HepG2 (cell line): Measurements from ENCODE around the gene NHERF2. TPM values are rescaled to one million over a fixed set of nuclear protein-coding genes. Genes with fewer than 3 reads are reported as not detected.

Experiments
- ATAC-seq: fragments of 200-7000 bp; cut with Tn5 transposase; 3 replicates; pipeline ENCODE4 v1.9.1; 2020; ENCODE audit warnings: mild to moderate bottlenecking, moderate library complexity
- BruUV-seq: library from RNA; stranded (reverse); fragments of 400-500 nt; replicated peaks from 2 replicates; lab custom pipeline; 2021; lab: Mats Ljungman, UMichigan
- CTCF ChIA-PET: fragments of 300-600 bp; formaldehyde crosslinking; extraction: SDS; loops from one replicate; lab custom pipeline; 2021; ENCODE audit warnings: low total read pairs, inconsistent platforms, low intra/inter-chr PET ratio; lab: Yijun Ruan, JAX
- POLR2A ChIA-PET: fragments of 350-600 bp; sonication (Branson Sonifier 250); formaldehyde crosslinking; loops from one replicate; lab custom pipeline; 2020; ENCODE audit warnings: antibody characterized with exemption, inconsistent platforms; lab: Yijun Ruan, JAX
- DNase-seq: peaks from one replicate; pipeline ENCODE4 v3.0.0-alpha.2; 2015; ENCODE audit warnings: low spot score
- FAIRE-seq: peaks from 3 replicates; lab custom pipeline; 2011; peaks lifted over from hg19 to GRCh38; lab: Jason Lieb, UNC
- H2AFZ ChIP-seq: one replicate; pipeline ENCODE4 v1.6.1; 2011; ENCODE audit warnings: low read length, inconsistent platforms
- H3K27ac ChIP-seq: fragments of 300-600 bp; 3 replicates; pipeline ENCODE4 v1.8.0; 2011; ENCODE audit warnings: mixed run types, mild to moderate bottlenecking, mixed read lengths, low read length, inconsistent platforms; ENCODE audit not compliant: insufficient read depth; ENCODE audit errors: extremely low read length
- H3K27me3 ChIP-seq, 2 experiments: fragments of 200-600 bp in 1 of 2; 2 replicates in 1 of 2; 3 replicates in 1 of 2; pipeline versions ENCODE4 v1.6.0 to v1.8.0; 2011; ENCODE audit warnings: low read length in 2 of 2, mild to moderate bottlenecking in 2 of 2, moderate library complexity in 2 of 2, inconsistent platforms in 1 of 2; ENCODE audit not compliant: insufficient read depth in 2 of 2, control insufficient read depth in 1 of 2
- H3K36me3 ChIP-seq, 2 experiments: fragments of 200-600 bp in 1 of 2; replicated peaks in 1 of 2; 2 replicates in 1 of 2; 3 replicates in 1 of 2; pipeline versions ENCODE4 v1.5.1 to v1.8.0; 2011; ENCODE audit warnings: low read length in 2 of 2, inconsistent platforms in 1 of 2; ENCODE audit not compliant: insufficient read depth in 2 of 2, control insufficient read depth in 1 of 2
- H3K4me1 ChIP-seq: 2 replicates; pipeline ENCODE4 v1.5.1; 2012; ENCODE audit warnings: low read length, inconsistent platforms; ENCODE audit not compliant: insufficient read depth
- H3K4me2 ChIP-seq: 2 replicates; pipeline ENCODE4 v1.6.0; 2011; ENCODE audit warnings: low read depth, low read length, inconsistent platforms
- H3K4me3 ChIP-seq, 3 experiments: fragments of 200-600 bp in 1 of 3; sonication (generic), shearing (Covaris generic) in 1 of 3; replicated peaks in 1 of 3; 2 replicates each; pipeline ENCODE4 v1.5.1; 2011 to 2016; ENCODE audit warnings: low read length in 3 of 3, inconsistent platforms in 2 of 3, low read depth in 2 of 3, mild to moderate bottlenecking in 2 of 3, control low read depth in 1 of 3, mixed read lengths in 1 of 3; ENCODE audit not compliant: insufficient read depth in 1 of 3
- H3K79me2 ChIP-seq: one replicate; pipeline ENCODE4 v1.6.1; 2011; ENCODE audit warnings: low read length, inconsistent platforms; ENCODE audit not compliant: insufficient read depth
- H3K9ac ChIP-seq: 2 replicates; pipeline ENCODE4 v1.6.0; 2011; ENCODE audit warnings: mild to moderate bottlenecking, low read depth, low read length, inconsistent platforms; ENCODE audit not compliant: insufficient read depth
- H3K9me3 ChIP-seq: 2 replicates; pipeline ENCODE4 v1.5.1; 2012; ENCODE audit warnings: mild to moderate bottlenecking, low read length
- H4K20me1 ChIP-seq: 2 replicates; pipeline ENCODE4 v1.6.0; 2011; ENCODE audit warnings: inconsistent platforms, mild to moderate bottlenecking, low read length, moderate library complexity; ENCODE audit not compliant: insufficient read depth
- CHD2 ChIP-seq: IDR thresholded peaks from 2 replicates; pipeline ENCODE4 v1.6.1; 2011; ENCODE audit warnings: low read depth, low read length, improper control_type of control experiment
- IKZF4 ChIP-seq: sonication (generic); formaldehyde crosslinking; IDR thresholded peaks from 2 replicates; pipeline ENCODE4 v1.5.1; 2020; ENCODE audit warnings: borderline replicate concordance, mild to moderate bottlenecking, low read depth, missing genetic modification reagents; ENCODE audit errors: not compliant biosample characterization
- ZFY ChIP-seq: sonication (generic); formaldehyde crosslinking; IDR thresholded peaks from 2 replicates; pipeline ENCODE4 v1.4.0; 2020; ENCODE audit warnings: missing genetic modification reagents
- ZNF224 ChIP-seq: sonication (generic); formaldehyde crosslinking; IDR thresholded peaks from 2 replicates; pipeline ENCODE4 v1.5.0; 2020; ENCODE audit warnings: mild to moderate bottlenecking, missing genetic modification reagents
- ZNF432 ChIP-seq: sonication (generic); formaldehyde crosslinking; IDR thresholded peaks from 2 replicates; pipeline ENCODE4 v1.5.0; 2020; ENCODE audit warnings: missing genetic modification reagents, mild to moderate bottlenecking, borderline replicate concordance
- ZNF44 ChIP-seq: sonication (generic); formaldehyde crosslinking; IDR thresholded peaks from 2 replicates; pipeline ENCODE4 v1.5.1; 2020; ENCODE audit warnings: mild to moderate bottlenecking, missing genetic modification reagents
- WGBS: methylation state at CpG from one replicate; pipeline ENCODE4 v1.1.6; 2017; ENCODE audit warnings: low lambda C conversion rate; 5-methylcytosine and 5-hydroxymethylcytosine counted together
- in situ Hi-C: cut with HindIII; loops from 2 replicates; pipeline ENCODE4 v1.10.0; 2017; ENCODE audit warnings: low pct_unique_long_range_greater_than_20kb; ENCODE audit not compliant: extremely low pct_ligation_motif_present
- intact Hi-C: fragments of 100-400 bp; cut with micrococcal nuclease; formaldehyde crosslinking; loops from one replicate; pipeline ENCODE4 v1.10.0; 2022; ENCODE audit not compliant: unreplicated experiment
- polyA plus RNA-seq, 8 experiments: library from polyadenylated mRNA; depleted of rRNA in 3 of 8; stranded (reverse) in 7 of 8; unstranded in 1 of 8; fragments of >200 nt; fragmentation: Illumina TruSeq in 4 of 8; extraction: Trizol in 4 of 8; gene quantifications; 2 replicates each; pipeline versions ENCODE4 v1.2.1 to v1.2.3, GENCODE V29; 2011 to 2016; ENCODE audit warnings: low read depth in 4 of 8, missing spikeins in 1 of 8, mixed read lengths in 1 of 8; ENCODE audit not compliant: insufficient read depth in 1 of 8
- total RNA-seq, 5 experiments: library from RNA; depleted of rRNA; stranded (reverse); fragments of >200 nt; fragmentation: Illumina TruSeq; extraction: Trizol; gene quantifications; 2 replicates each; pipeline ENCODE4 v1.2.3, GENCODE V29; 2016; ENCODE audit warnings: low read depth in 1 of 5
- TF ChIP-seq, protein P1 (sequence below): IDR thresholded peaks from 2 replicates; pipeline ENCODE4 v1.6.1; 2016; ENCODE audit warnings: low read depth, borderline replicate concordance
- TF ChIP-seq, protein P2 (sequence below): sonication (generic); formaldehyde crosslinking; IDR thresholded peaks from 2 replicates; pipeline ENCODE4 v1.4.0; 2020; ENCODE audit warnings: missing genetic modification reagents
- TF ChIP-seq, protein P3 (sequence below): sonication (generic); formaldehyde crosslinking; IDR thresholded peaks from 2 replicates; pipeline ENCODE4 v1.4.0; 2020; ENCODE audit warnings: missing genetic modification reagents, borderline replicate concordance
- TF ChIP-seq, protein P4 (sequence below): sonication (generic); formaldehyde crosslinking; IDR thresholded peaks from 2 replicates; pipeline ENCODE4 v1.4.0; 2020; ENCODE audit warnings: mild to moderate bottlenecking, missing genetic modification reagents, borderline replicate concordance

NHERF2 gene
- total and polyA plus RNA-seq, 2 of the 13 experiments (the other 11 are each of a cell fraction or from before 2014, with no cell fraction given): 23.7 to 39.3 TPM

DNA sequence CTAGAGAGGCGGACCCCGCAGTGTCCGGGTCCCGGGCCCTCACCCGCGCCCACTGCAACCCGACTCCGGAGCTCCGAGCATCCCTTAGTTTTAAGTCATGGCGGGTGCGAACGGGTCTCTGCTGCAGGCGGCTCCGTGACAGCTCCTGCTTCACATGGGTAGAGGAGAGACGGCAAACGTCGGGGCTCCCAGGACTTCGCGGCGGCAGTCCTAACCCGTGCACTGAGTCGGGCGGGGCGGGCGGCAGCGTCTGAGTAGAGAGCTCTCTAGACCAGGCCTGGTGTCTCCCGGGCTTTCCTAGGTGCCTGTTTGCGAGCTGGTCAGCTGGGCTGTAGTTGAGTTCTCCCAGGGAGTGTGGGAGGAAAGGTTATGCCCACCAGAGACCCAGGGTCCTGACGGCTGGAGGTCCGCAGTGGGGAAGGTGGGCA, 21.4 kb downstream of the NHERF2 start (continued):
- TF ChIP-seq, protein P1, sequence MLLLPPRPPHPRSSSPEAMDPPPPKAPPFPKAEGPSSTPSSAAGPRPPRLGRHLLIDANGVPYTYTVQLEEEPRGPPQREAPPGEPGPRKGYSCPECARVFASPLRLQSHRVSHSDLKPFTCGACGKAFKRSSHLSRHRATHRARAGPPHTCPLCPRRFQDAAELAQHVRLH (CRISPR knock-in tag): no peak
- TF ChIP-seq CHD2: no peak
- 0 out of 2 replicates have a peak, but pooled peaks have one; percentile 65 for TF ChIP-seq ZNF44
- TF ChIP-seq IKZF4 (CRISPR knock-in tag): peak; percentile 13
- TF ChIP-seq ZFY (CRISPR knock-in tag): peak; percentile 12; the same call in 1 of the 2 replicates
- TF ChIP-seq, all 625 proteins: peak for 14

DNA sequence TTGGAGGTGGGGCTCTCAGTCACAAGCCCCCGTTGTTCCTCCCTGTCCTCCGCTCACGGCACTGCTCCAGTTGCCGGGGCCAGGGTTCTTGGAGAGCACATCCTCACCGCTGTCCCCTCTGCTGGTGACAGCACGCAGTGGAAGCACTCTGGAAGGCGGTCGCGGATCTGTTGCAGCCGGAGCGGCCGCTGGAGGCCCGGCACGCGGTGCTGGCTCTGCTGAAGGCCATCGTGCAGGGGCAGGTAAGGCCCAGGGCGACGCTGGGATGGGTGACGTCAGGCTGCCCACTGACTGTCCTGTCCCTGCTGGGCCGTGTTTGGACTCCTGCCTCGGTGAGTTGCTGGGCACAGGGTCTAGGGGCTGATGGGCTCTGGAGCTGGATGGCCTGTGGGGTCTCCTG, 26.5 kb downstream of the NHERF2 start:
- intact Hi-C loops: no loop called here
- POLR2A ChIA-PET: no interaction called here
- no TSS peak for BruUV-seq
- H3K9ac ChIP-seq: no peak overlapping the region
- H3K4me1 ChIP-seq: peaks cover 12% of the 10 kb centered on the region
- no peak overlapping the region for H3K27ac ChIP-seq
- CTCF ChIA-PET: no interaction called here
- no peak for ATAC-seq
- H3K4me3 ChIP-seq: no peak overlapping the region
- no peak overlapping the region for H3K4me2 ChIP-seq
- H3K9me3 ChIP-seq: no peaks in the 10 kb centered on the region
- no peak for FAIRE-seq
- no peak overlapping the region for H2AFZ ChIP-seq
- H3K79me2 ChIP-seq: peaks cover 8% of the 10 kb centered on the region
- 97% methylated on average over 19 of the region's 21 CpGs for WGBS
- in situ Hi-C loops: no loop called here
- peaks cover 16 to 30% of the 10 kb centered on the region in 2 experiments; a peak in 4 of 5 replicates for H3K36me3 ChIP-seq
- no peaks in the 10 kb centered on the region for H4K20me1 ChIP-seq
- peaks cover 0 to 2% of the 10 kb centered on the region in 2 experiments; a peak in 1 of 5 replicates for H3K27me3 ChIP-seq
- no peak for DNase-seq
- TF ChIP-seq, protein P2, sequence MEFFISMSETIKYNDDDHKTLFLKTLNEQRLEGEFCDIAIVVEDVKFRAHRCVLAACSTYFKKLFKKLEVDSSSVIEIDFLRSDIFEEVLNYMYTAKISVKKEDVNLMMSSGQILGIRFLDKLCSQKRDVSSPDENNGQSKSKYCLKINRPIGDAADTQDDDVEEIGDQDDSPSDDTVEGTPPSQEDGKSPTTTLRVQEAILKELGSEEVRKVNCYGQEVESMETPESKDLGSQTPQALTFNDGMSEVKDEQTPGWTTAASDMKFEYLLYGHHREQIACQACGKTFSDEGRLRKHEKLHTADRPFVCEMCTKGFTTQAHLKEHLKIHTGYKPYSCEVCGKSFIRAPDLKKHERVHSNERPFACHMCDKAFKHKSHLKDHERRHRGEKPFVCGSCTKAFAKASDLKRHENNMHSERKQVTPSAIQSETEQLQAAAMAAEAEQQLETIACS (CRISPR knock-in tag): no peak
- TF ChIP-seq ZNF224 (CRISPR knock-in tag) (no peak), ZNF432 (CRISPR knock-in tag) (no peak)
- TF ChIP-seq, protein P3, sequence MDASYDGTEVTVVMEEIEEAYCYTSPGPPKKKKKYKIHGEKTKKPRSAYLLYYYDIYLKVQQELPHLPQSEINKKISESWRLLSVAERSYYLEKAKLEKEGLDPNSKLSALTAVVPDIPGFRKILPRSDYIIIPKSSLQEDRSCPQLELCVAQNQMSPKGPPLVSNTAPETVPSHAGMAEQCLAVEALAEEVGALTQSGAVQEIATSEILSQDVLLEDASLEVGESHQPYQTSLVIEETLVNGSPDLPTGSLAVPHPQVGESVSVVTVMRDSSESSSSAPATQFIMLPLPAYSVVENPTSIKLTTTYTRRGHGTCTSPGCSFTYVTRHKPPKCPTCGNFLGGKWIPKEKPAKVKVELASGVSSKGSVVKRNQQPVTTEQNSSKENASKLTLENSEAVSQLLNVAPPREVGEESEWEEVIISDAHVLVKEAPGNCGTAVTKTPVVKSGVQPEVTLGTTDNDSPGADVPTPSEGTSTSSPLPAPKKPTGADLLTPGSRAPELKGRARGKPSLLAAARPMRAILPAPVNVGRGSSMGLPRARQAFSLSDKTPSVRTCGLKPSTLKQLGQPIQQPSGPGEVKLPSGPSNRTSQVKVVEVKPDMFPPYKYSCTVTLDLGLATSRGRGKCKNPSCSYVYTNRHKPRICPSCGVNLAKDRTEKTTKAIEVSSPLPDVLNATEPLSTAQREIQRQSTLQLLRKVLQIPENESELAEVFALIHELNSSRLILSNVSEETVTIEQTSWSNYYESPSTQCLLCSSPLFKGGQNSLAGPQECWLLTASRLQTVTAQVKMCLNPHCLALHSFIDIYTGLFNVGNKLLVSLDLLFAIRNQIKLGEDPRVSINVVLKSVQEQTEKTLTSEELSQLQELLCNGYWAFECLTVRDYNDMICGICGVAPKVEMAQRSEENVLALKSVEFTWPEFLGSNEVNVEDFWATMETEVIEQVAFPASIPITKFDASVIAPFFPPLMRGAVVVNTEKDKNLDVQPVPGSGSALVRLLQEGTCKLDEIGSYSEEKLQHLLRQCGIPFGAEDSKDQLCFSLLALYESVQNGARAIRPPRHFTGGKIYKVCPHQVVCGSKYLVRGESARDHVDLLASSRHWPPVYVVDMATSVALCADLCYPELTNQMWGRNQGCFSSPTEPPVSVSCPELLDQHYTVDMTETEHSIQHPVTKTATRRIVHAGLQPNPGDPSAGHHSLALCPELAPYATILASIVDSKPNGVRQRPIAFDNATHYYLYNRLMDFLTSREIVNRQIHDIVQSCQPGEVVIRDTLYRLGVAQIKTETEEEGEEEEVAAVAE (CRISPR knock-in tag): no peak
- TF ChIP-seq, protein P4, sequence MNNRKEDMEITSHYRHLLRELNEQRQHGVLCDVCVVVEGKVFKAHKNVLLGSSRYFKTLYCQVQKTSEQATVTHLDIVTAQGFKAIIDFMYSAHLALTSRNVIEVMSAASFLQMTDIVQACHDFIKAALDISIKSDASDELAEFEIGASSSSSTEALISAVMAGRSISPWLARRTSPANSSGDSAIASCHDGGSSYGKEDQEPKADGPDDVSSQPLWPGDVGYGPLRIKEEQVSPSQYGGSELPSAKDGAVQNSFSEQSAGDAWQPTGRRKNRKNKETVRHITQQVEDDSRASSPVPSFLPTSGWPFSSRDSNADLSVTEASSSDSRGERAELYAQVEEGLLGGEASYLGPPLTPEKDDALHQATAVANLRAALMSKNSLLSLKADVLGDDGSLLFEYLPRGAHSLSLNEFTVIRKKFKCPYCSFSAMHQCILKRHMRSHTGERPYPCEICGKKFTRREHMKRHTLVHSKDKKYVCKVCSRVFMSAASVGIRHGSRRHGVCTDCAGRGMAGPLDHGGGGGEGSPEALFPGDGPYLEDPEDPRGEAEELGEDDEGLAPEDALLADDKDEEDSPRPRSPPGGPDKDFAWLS (CRISPR knock-in tag): no peak
